GM13977 (cell line): ENCODE results near the gene PDE4B.

Experiments used
- DNase-seq: peaks from one replicate; pipeline ENCODE4 v3.0.0; 2012; ENCODE audit warnings: low spot score
- CTCF ChIP-seq: IDR thresholded peaks from 2 replicates; pipeline ENCODE4 v1.5.1; 2012; ENCODE audit warnings: mild to moderate bottlenecking, control low read depth; ENCODE audit not compliant: insufficient read depth; ENCODE audit errors: extremely low read depth, missing control alignments
- in situ Hi-C: fragments of 300-500 bp; cut with MboI; formaldehyde crosslinking; loops from one replicate; pipeline ENCODE4 v1.12.0; 2022; ENCODE audit warnings: low sequenced_read_pairs, low pct_unique_long_range_greater_than_20kb, mixed read lengths, inconsistent platforms; ENCODE audit not compliant: unreplicated experiment

The PDE4B gene

DNA sequence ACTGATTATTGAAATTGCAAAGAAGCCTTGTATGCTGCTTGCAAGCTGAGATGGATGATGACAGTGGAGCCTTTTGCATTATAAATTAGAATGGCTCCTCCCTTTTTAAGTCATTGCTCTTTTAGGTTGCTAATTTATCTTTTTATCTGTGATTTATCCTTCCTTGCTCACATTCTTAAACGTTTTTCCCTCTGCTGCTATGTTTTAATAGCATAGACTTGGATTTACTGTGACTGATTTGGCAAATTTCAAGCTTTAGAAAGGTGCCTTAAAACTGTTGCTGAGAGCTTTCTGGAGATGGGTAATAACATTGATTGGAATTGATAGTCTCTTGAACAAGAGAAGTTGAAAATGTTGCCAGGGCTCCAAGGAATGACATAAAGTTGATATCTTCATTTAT lies 427.8 kb downstream of the PDE4B start:
- TF ChIP-seq CTCF, result no peak
- in situ Hi-C loops, result no loop called here
- DNase-seq, result no peak

DNA sequence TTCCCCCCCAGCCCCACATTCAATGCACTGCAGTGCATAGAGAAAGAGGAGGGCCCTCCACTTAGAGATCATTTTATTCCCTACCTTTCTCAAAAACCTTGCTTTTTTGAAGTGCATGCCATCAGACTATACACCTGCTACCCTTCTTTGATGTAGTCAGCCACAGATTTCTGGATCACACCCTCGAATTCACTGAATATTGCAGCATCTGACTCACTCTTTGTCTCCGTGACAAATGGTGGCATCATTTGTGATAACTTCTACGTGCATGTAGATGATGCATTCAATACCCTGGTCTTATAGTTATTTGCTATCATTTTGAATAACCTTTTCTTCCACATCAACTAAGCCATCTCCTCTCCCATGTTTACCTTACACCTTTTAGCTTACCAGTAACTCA lies 431.0 kb downstream of the PDE4B start:
- TF ChIP-seq CTCF, result no peak
- DNase-seq, result no peak
- in situ Hi-C loops, result no loop called here

GRCh38 chr1:66226985-66227384 lies 434.3 kb downstream of the PDE4B start:
- TF ChIP-seq CTCF, result no peak
- DNase-seq, result no peak
- in situ Hi-C loops, result loop anchor here (25.0 kb wide), 2 partner anchors 515 to 1015 kb away; no protein-coding TSS in a partner anchor

DNA sequence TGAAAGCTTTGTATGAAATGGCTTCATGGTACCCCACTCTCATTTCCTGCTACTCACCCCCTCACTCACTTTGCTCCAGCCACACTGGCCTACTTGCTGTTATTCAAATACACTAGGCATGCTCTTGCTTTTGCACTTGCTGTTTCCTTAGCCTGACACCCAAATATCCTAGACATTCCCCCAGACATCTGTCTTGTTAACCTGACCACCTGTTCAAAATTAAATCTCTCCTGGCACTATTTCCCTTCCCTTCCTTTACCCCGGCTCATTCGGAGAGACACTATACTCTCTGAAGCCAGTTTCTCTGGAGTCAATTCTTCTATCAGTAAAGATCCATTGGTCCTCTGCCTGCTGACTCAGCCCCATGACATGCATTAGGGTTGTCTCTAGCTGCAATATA lies 435.3 kb downstream of the PDE4B start:
- TF ChIP-seq CTCF, result no peak
- no peak for DNase-seq
- in situ Hi-C loops, result loop anchor here (25.0 kb wide), 2 partner anchors 516 to 1016 kb away; no protein-coding TSS in a partner anchor

DNA sequence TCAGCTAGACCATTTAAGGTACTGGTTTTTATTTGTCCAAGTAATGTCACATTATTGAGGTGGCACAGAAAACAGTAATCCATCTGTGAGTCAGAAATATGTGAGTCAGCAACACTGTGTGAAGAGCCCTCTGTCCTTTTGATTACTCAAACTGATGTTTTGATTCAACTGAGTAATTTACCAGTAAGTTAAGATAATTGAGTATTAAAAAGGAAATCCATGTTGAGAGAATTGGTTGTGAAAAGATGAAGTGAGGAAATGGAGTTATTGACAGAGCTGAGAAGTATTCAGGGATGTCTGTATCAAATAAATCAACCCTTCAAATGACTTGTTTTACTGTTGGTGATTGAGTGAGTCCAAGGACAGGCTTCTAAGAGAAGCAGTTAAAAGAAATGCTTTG lies 438.5 kb downstream of the PDE4B start:
- no peak for TF ChIP-seq CTCF
- in situ Hi-C loops, result loop anchor here (25.0 kb wide), 2 partner anchors 519 to 1019 kb away; no protein-coding TSS in a partner anchor
- DNase-seq, result no peak

DNA sequence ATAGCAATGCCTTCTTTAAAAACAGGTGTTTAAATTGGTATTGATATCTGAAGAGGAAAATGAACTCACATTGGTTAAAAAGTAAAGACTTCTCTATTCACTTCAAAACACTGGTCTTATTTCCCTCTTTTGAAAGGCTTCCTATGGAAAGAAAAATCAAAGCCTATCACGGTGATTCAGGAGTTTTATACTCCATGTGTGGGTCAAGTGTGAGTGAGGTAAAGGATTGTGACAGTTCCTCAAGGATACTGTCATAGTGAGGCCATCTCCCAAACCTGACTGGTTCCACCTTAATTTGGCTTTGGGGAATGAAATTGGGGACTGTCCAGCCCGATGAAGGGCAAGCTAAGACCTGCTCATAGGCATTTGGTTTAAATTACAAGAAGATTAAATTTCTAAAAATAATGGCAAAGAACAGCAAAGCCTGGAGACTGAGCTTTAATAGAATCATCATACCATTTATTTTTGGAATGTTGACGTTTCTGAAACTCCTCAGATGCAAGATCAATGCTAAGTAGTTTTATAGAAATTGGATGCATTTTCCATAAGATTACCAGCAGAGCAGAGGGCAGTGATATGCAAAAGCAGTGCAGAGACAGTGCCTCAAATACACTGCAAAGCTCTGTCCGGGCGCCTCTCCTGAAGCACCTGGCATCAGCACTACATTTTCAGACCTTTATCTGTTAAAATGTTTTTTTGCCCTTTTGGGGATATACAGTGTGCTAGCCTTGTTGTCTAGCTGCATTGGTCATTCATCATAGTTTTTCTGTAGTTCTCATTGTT lies 439.2 kb downstream of the PDE4B start:
- in situ Hi-C loops, result loop anchor here (25.0 kb wide), 2 partner anchors 520 to 1020 kb away; no protein-coding TSS in a partner anchor
- DNase-seq, result no peak
- TF ChIP-seq CTCF, result no peak
